Measurements from ENCODE around the gene CEP170.
"Not testable (repeated sequence)": the region's sequence is repeated elsewhere in the genome, so short reads cannot be mapped to it uniquely, and the experiment has no call there.

The CEP170 gene

GRCh38 chr1:243150906-243151305 is 104.2 kb downstream of the CEP170 start:
- not testable (repeated sequence) for DNase-seq

GRCh38 chr1:243149120-243149519 is 106.0 kb downstream of the CEP170 start:
- not testable (repeated sequence) for DNase-seq

GRCh38 chr1:243147351-243147750 is 107.7 kb downstream of the CEP170 start:
- not testable (repeated sequence) for DNase-seq

- DNase-seq = not testable (repeated sequence)
Measured at GRCh38 chr1:243140498-243140897, 114.6 kb downstream of the CEP170 start.

- not testable (repeated sequence) for DNase-seq
Measured at GRCh38 chr1:243122876-243123409, 132.1 kb downstream of the CEP170 start.

GRCh38 chr1:243121939-243122338 is 133.1 kb downstream of the CEP170 start:
- not testable (repeated sequence) for DNase-seq

GRCh38 chr1:243118601-243119322 is 136.3 kb downstream of the CEP170 start:
- not testable (repeated sequence) for DNase-seq

- not testable (repeated sequence) for DNase-seq
Measured at GRCh38 chr1:243116187-243116586, 138.9 kb downstream of the CEP170 start.

- DNase-seq = not testable (repeated sequence)
Measured at GRCh38 chr1:243114769-243115168, 140.3 kb downstream of the CEP170 start.

- DNase-seq = not testable (repeated sequence)
Measured at GRCh38 chr1:243114059-243114713, 140.9 kb downstream of the CEP170 start.

- DNase-seq = not testable (repeated sequence)
Measured at GRCh38 chr1:243107171-243107570, 147.9 kb downstream of the CEP170 start.

- not testable (repeated sequence) for DNase-seq
Measured at GRCh38 chr1:243105652-243106332, 149.3 kb downstream of the CEP170 start.

- not testable (repeated sequence) for DNase-seq
Measured at GRCh38 chr1:243105104-243105503, 150.0 kb downstream of the CEP170 start.

- not testable (repeated sequence) for DNase-seq
Measured at GRCh38 chr1:243104452-243104851, 150.6 kb downstream of the CEP170 start.

- DNase-seq = peak in 3 of 4 experiments; percentile 6 to 40 (median 31)
Measured at GRCh38 chr1:243101551-243102050, 153.5 kb downstream of the CEP170 start.

- DNase-seq = not testable (repeated sequence)
Measured at GRCh38 chr1:243087368-243087767, 167.7 kb downstream of the CEP170 start.
